Upper lobe of left lung (tissue), 6 donors: ENCODE measurements around the gene CDSN. TPM values are rescaled to one million over a fixed set of nuclear protein-coding genes. Genes with fewer than 3 reads are reported as not detected.

Experiments
- ATAC-seq, 2 donors: fragments of 200-7000 bp; cut with Tn5 transposase; one replicate each; pipeline ENCODE4 v1.9.1; 2022; ENCODE audit warnings: mild to moderate bottlenecking in 2 of 2, moderate library complexity in 2 of 2; ENCODE audit not compliant: low FRiP score in 2 of 2
- DNase-seq, 2 donors: peaks; one replicate each; pipeline ENCODE4 v3.0.0-alpha.2; 2019 to 2020
- H3K27ac ChIP-seq, 4 donors: fragments of 200-600 bp; sonication (generic); one replicate each; pipeline ENCODE4 v1.5.1; 2016 to 2019
- H3K27me3 ChIP-seq, 4 donors: fragments of 200-600 bp; sonication (generic); one replicate each; pipeline ENCODE4 v1.5.1; 2017 to 2019
- H3K36me3 ChIP-seq, 4 donors: fragments of 200-600 bp; sonication (generic); one replicate each; pipeline ENCODE4 v1.5.1; 2016 to 2019
- H3K4me1 ChIP-seq, 4 donors: fragments of 200-600 bp; sonication (generic); one replicate each; pipeline ENCODE4 v1.5.1; 2018 to 2019
- H3K4me3 ChIP-seq, 4 donors: fragments of 200-600 bp; sonication (generic); one replicate each; pipeline ENCODE4 v1.5.1; 2017 to 2019; ENCODE audit warnings: mild to moderate bottlenecking in 2 of 4, moderate library complexity in 1 of 4
- H3K9me3 ChIP-seq, 4 donors: fragments of 200-600 bp; sonication (generic); one replicate each; pipeline ENCODE4 v1.5.1; 2018 to 2019
- CTCF ChIP-seq, 6 experiments: fragments of 450-650 bp in 4 of 6; fragments of 200-600 bp in 2 of 6; sonication (generic) in 2 of 6; IDR thresholded peaks; one replicate each; pipeline ENCODE4 v1.5.1; 2016 to 2019; ENCODE audit warnings: antibody characterized with exemption in 6 of 6
- EP300 ChIP-seq, 4 donors: sonication (generic); formaldehyde crosslinking; IDR thresholded peaks; one replicate each; pipeline ENCODE4 v1.5.1; 2017; ENCODE audit warnings: antibody characterized with exemption in 4 of 4, control low read depth in 2 of 4
- POLR2A ChIP-seq, 4 donors: fragments of 450-650 bp; IDR thresholded peaks; one replicate each; pipeline ENCODE4 v1.5.1; 2016 to 2017; ENCODE audit warnings: antibody characterized with exemption in 4 of 4, mild to moderate bottlenecking in 2 of 4
- POLR2AphosphoS5 ChIP-seq, 2 donors: sonication (generic); formaldehyde crosslinking; IDR thresholded peaks; one replicate each; pipeline ENCODE4 v1.5.1; 2017; ENCODE audit warnings: antibody characterized with exemption in 2 of 2
- WGBS, 2 donors: methylation state at CpG; one replicate each; pipeline ENCODE4 v1.1.5; 2017 to 2018; 5-methylcytosine and 5-hydroxymethylcytosine counted together
- total RNA-seq, 6 donors: library from RNA; depleted of rRNA in 4 of 6; stranded (reverse); fragments of >200 nt in 4 of 6; gene quantifications; one replicate each; pipeline versions ENCODE4 v1.1.0 to v1.2.1, GENCODE V29; 2016 to 2021
- donor health status: DM: no; HTN: no; CAD: no; lungs with moderate emphysema.
- donor health status: DM: no; HTN: yes; CAD: no; lungs with severe emphysema.

CDSN gene
- total RNA-seq, 6 donors from 2014 or later: not detected

GRCh38 chr6:31116661-31117385 lies 3.4 kb downstream of the CDSN start:
- no peak for TF ChIP-seq POLR2AphosphoS5 (IDR thresholded peaks at IDR 0.05)
- no peak for TF ChIP-seq EP300 (IDR thresholded peaks at IDR 0.05)
- no peak for TF ChIP-seq CTCF (IDR thresholded peaks at IDR 0.05)
- TF ChIP-seq POLR2A (IDR thresholded peaks at IDR 0.05): no peak
- H3K27me3 ChIP-seq: no peaks in the 10 kb centered on the region
- H3K9me3 ChIP-seq: no peaks in the 10 kb centered on the region
- peak overlapping the region in 1 of 4 donors; percentile 20 for H3K27ac ChIP-seq
- peak in 1 of 2 donors; percentile 24 for ATAC-seq
- DNase-seq: no peak
- H3K36me3 ChIP-seq: no peaks in the 10 kb centered on the region
- peaks cover 7 to 26% (median 14%) of the 10 kb centered on the region in 4 donors for H3K4me1 ChIP-seq
- H3K4me3 ChIP-seq: no peak overlapping the region
- 73 to 77% methylated on average over 3 to 18 of the region's 19 CpGs for WGBS, 2 donors

- DNase-seq (peak in 1 of 2 donors; percentile 58), ATAC-seq (no peak)
- H3K4me1 ChIP-seq: peaks cover 7 to 26% (median 14%) of the 10 kb centered on the region in 4 donors
- no peaks in the 10 kb centered on the region for H3K36me3 ChIP-seq
- 89 to 92% methylated on average over 12 of the region's 12 CpGs for WGBS, 2 donors
- H3K4me3 ChIP-seq: no peak overlapping the region
- H3K9me3 ChIP-seq: no peaks in the 10 kb centered on the region
- H3K27me3 ChIP-seq: no peaks in the 10 kb centered on the region
- TF ChIP-seq POLR2A (IDR thresholded peaks at IDR 0.05) (no peak), POLR2AphosphoS5 (IDR thresholded peaks at IDR 0.05) (no peak), CTCF (IDR thresholded peaks at IDR 0.05) (no peak), EP300 (IDR thresholded peaks at IDR 0.05) (no peak)
- H3K27ac ChIP-seq: no peak overlapping the region
Observed at GRCh38 chr6:31115941-31116560, 4.2 kb downstream of the CDSN start.

GRCh38 chr6:31114970-31115849 lies 5.0 kb downstream of the CDSN start:
- DNase-seq: no peak

GRCh38 chr6:31114541-31114878 lies 5.7 kb downstream of the CDSN start, which contains the start of gene PSORS1C1:
PSORS1C1 (plus strand) TSS chr6:31114800; CDS start chr6:31129633, 14,833 bp downstream.
- no peaks in the 10 kb centered on the region for H3K9me3 ChIP-seq
- DNase-seq: peak in 1 of 2 donors; percentile 87
- H3K4me1 ChIP-seq: peaks cover 7 to 26% (median 14%) of the 10 kb centered on the region in 4 donors
- peak within 1 kb of the TSS in 3 of 4 donors; percentile 14 to 34 (median 26) for H3K4me3 ChIP-seq
- no peaks in the 10 kb centered on the region for H3K27me3 ChIP-seq
- peak; percentile 41 to 61 for TF ChIP-seq POLR2AphosphoS5 (IDR thresholded peaks at IDR 0.05)
- no peak for TF ChIP-seq EP300 (IDR thresholded peaks at IDR 0.05)
- TF ChIP-seq CTCF (IDR thresholded peaks at IDR 0.05): no peak
- no peak for TF ChIP-seq POLR2A (IDR thresholded peaks at IDR 0.05)
- peak within 1 kb of the TSS; percentile 69 to 78 (median 73) for H3K27ac ChIP-seq
- ATAC-seq: peak; percentile 89 to 95
- H3K36me3 ChIP-seq: no peaks in the 10 kb centered on the region
- 13 to 31% methylated on average over 3 of the region's 3 CpGs for WGBS, 2 donors

More at GRCh38 chr6:31114970-31115849, 5.0 kb downstream of the CDSN start:
- H3K9me3 ChIP-seq: no peaks in the 10 kb centered on the region
- no peaks in the 10 kb centered on the region for H3K27me3 ChIP-seq
- no peak for TF ChIP-seq EP300 (IDR thresholded peaks at IDR 0.05)
- TF ChIP-seq CTCF (IDR thresholded peaks at IDR 0.05): peak in 2 of 6 experiments; percentile 21 to 23
- no peak for TF ChIP-seq POLR2A (IDR thresholded peaks at IDR 0.05)
- TF ChIP-seq POLR2AphosphoS5 (IDR thresholded peaks at IDR 0.05): no peak
- H3K4me3 ChIP-seq: peak overlapping the region in 3 of 4 donors; percentile 14 to 34 (median 26)
- peaks cover 7 to 26% (median 14%) of the 10 kb centered on the region in 4 donors for H3K4me1 ChIP-seq
- ATAC-seq: peak in 1 of 2 donors; percentile 33
- 47 to 56% methylated on average over 9 of the region's 9 CpGs for WGBS, 2 donors
- H3K27ac ChIP-seq: peak overlapping the region; percentile 69 to 78 (median 73)
- H3K36me3 ChIP-seq: no peaks in the 10 kb centered on the region
